Measurements from ENCODE around the gene BCL10. TPM values are rescaled to one million over a fixed set of nuclear protein-coding genes. Genes with fewer than 3 reads are reported as not detected.
A peak's percentile ranks its signal among the peaks of the same experiment; 100 is the strongest.

Gene BCL10
- total RNA-seq, 2 donors from 2014 or later, result 21.3 to 22.6 TPM

GRCh38 chr1:85311818-85312217 lies 35.4 kb upstream of the BCL10 start:
- Mint-ChIP-seq H3K4me3 (no peak overlapping the region), H3K36me3 (ENCODE audit: low read depth) (no peaks in the 10 kb centered on the region), H3K27me3 (ENCODE audit: insufficient read depth) (no peaks in the 10 kb centered on the region), H3K4me1 (peaks cover 7% of the 10 kb centered on the region), H3K27ac (no peak overlapping the region), H3K9me3 (no peaks in the 10 kb centered on the region)
- no peaks in the 10 kb centered on the region for H3K9me3 ChIP-seq (ENCODE audit: control insufficient read depth, low read length)
- H3K4me3 ChIP-seq (ENCODE audit: low read length), result no peak overlapping the region
- H3K4me1 ChIP-seq (ENCODE audit: control insufficient read depth, insufficient read depth, low read length), result no peaks in the 10 kb centered on the region
- no peaks in the 10 kb centered on the region for H3K36me3 ChIP-seq (ENCODE audit: control insufficient read depth, insufficient read depth, low read length)
- H3K27me3 ChIP-seq (ENCODE audit: control insufficient read depth, insufficient read depth, low read length, poor library complexity, severe bottlenecking), result no peaks in the 10 kb centered on the region
- H3K9ac ChIP-seq (ENCODE audit: extremely low read depth, low read length, poor library complexity, severe bottlenecking), result no peak overlapping the region
- 81 to 100% methylated on average over 2 of the region's 2 CpGs for WGBS, 2 experiments (ENCODE audit: insufficient coverage in 1 of 2, insufficient read length in 1 of 2)
- TF ChIP-seq CTCF (conservative IDR thresholded peaks at IDR 0.05), result no peak
- DNase-seq, result no peak
- H3K27ac ChIP-seq (ENCODE audit: low read depth, low read length), result no peak overlapping the region

GRCh38 chr1:85308833-85309350 lies 32.5 kb upstream of the BCL10 start:
- Histone ChIP-seq H3K4me3 (ENCODE audit: low read length) (no peak overlapping the region), H3K9me3 (ENCODE audit: control insufficient read depth, low read length) (no peaks in the 10 kb centered on the region), H3K36me3 (ENCODE audit: control insufficient read depth, insufficient read depth, low read length) (no peaks in the 10 kb centered on the region), H3K27me3 (ENCODE audit: control insufficient read depth, insufficient read depth, low read length, poor library complexity, severe bottlenecking) (no peaks in the 10 kb centered on the region), H3K9ac (ENCODE audit: extremely low read depth, low read length, poor library complexity, severe bottlenecking) (no peak overlapping the region), H3K4me1 (ENCODE audit: control insufficient read depth, insufficient read depth, low read length) (no peaks in the 10 kb centered on the region), H3K27ac (ENCODE audit: low read depth, low read length) (no peak overlapping the region)
- Mint-ChIP-seq H3K27ac (no peak overlapping the region), H3K4me3 (no peak overlapping the region), H3K9me3 (no peaks in the 10 kb centered on the region), H3K27me3 (ENCODE audit: insufficient read depth) (peaks cover under 1% of the 10 kb centered on the region), H3K4me1 (peaks cover 7% of the 10 kb centered on the region), H3K36me3 (ENCODE audit: low read depth) (no peaks in the 10 kb centered on the region)
- no peak for TF ChIP-seq CTCF (conservative IDR thresholded peaks at IDR 0.05)
- no peak for DNase-seq
- 80 to 88% methylated on average over 2 to 4 of the region's 4 CpGs for WGBS, 2 experiments (ENCODE audit: insufficient coverage in 1 of 2, insufficient read length in 1 of 2)

GRCh38 chr1:85307987-85308832 lies 31.8 kb upstream of the BCL10 start:
- Mint-ChIP-seq H3K36me3 (ENCODE audit: low read depth) (no peaks in the 10 kb centered on the region), H3K9me3 (no peaks in the 10 kb centered on the region), H3K4me1 (peaks cover 7% of the 10 kb centered on the region), H3K4me3 (peak overlapping the region; percentile 31), H3K27me3 (ENCODE audit: insufficient read depth) (peaks cover 1% of the 10 kb centered on the region), H3K27ac (no peak overlapping the region)
- Histone ChIP-seq H3K27ac (ENCODE audit: low read depth, low read length) (no peak overlapping the region), H3K9ac (ENCODE audit: extremely low read depth, low read length, poor library complexity, severe bottlenecking) (no peak overlapping the region), H3K4me1 (ENCODE audit: control insufficient read depth, insufficient read depth, low read length) (no peaks in the 10 kb centered on the region), H3K36me3 (ENCODE audit: control insufficient read depth, insufficient read depth, low read length) (no peaks in the 10 kb centered on the region), H3K9me3 (ENCODE audit: control insufficient read depth, low read length) (no peaks in the 10 kb centered on the region), H3K4me3 (ENCODE audit: low read length) (no peak overlapping the region), H3K27me3 (ENCODE audit: control insufficient read depth, insufficient read depth, low read length, poor library complexity, severe bottlenecking) (no peaks in the 10 kb centered on the region)
- peak; percentile 97 for DNase-seq
- 20 to 27% methylated on average over 16 to 27 of the region's 27 CpGs for WGBS, 2 experiments (ENCODE audit: insufficient coverage in 1 of 2, insufficient read length in 1 of 2)
- TF ChIP-seq CTCF (conservative IDR thresholded peaks at IDR 0.05), result peak; percentile 96
